22Rv1 (cell line): Measurements from ENCODE around the gene ICAM4.
"Not testable (repeated sequence)": the region's sequence is repeated elsewhere in the genome, so short reads cannot be mapped to it uniquely, and the experiment has no call there.

ENCODE experiments used
- H3K27ac ChIP-seq: fragments of 450-650 bp; 2 replicates; pipeline ENCODE4 v1.5.1; 2017
- ZFX ChIP-seq: fragments of 450-650 bp; IDR thresholded peaks from 2 replicates; pipeline ENCODE4 v1.6.1; 2017; ENCODE audit warnings: antibody characterized with exemption, borderline replicate concordance
- TF ChIP-seq, protein P1 (sequence below): fragments of 450-650 bp; IDR thresholded peaks from 2 replicates; pipeline ENCODE4 v1.5.1; 2017; ENCODE audit warnings: mild to moderate bottlenecking

ICAM4 gene

GRCh38 chr19:10286803-10287737 lies at the start of gene ICAM4:
ICAM4 (plus strand) TSS chr19:10286955; CDS start chr19:10287013, 58 bp downstream.
- TF ChIP-seq, protein P1, sequence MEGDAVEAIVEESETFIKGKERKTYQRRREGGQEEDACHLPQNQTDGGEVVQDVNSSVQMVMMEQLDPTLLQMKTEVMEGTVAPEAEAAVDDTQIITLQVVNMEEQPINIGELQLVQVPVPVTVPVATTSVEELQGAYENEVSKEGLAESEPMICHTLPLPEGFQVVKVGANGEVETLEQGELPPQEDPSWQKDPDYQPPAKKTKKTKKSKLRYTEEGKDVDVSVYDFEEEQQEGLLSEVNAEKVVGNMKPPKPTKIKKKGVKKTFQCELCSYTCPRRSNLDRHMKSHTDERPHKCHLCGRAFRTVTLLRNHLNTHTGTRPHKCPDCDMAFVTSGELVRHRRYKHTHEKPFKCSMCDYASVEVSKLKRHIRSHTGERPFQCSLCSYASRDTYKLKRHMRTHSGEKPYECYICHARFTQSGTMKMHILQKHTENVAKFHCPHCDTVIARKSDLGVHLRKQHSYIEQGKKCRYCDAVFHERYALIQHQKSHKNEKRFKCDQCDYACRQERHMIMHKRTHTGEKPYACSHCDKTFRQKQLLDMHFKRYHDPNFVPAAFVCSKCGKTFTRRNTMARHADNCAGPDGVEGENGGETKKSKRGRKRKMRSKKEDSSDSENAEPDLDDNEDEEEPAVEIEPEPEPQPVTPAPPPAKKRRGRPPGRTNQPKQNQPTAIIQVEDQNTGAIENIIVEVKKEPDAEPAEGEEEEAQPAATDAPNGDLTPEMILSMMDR = no peak
- no peak for TF ChIP-seq ZFX
- H3K27ac ChIP-seq = no peak within 1 kb of the TSS

GRCh38 chr19:10237702-10238101 lies 49.1 kb upstream of the ICAM4 start:
- H3K27ac ChIP-seq = no peak overlapping the region
- no peak for TF ChIP-seq ZFX
- TF ChIP-seq, protein P1 = no peak

GRCh38 chr19:10238172-10238783 lies 48.5 kb upstream of the ICAM4 start:
- TF ChIP-seq ZFX = no peak
- TF ChIP-seq, protein P1 = no peak
- no peak overlapping the region for H3K27ac ChIP-seq

DNA sequence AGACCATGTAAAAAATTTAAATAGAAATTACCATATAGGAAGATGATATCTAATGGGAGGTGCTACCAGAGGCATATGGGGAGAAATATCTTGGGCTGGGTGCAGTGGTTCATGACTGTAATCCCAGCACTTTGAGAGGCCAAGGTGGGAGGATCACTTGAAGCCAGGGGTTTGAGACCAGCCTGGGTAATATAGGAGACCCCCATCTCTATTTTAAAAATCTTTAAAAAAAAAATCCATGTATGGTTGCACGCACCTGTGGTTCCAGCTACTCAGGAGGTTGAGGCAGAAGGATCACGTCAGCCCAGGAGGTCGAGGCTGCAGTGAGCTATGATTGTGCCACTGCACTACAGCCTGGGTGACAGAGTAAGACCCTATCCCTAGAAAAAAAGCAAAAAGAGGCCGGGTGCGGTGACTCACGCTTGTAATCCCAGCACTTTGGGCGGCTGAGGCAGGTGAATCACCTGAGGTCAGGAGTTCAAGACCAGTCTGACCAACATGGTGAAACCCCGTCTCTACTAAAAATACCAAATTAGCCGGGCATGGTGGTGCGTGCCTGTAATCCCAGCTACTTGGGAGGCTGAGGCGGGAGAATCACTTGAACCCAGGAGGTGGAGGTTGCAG lies 44.8 kb upstream of the ICAM4 start:
- not testable (repeated sequence) for H3K27ac ChIP-seq

- H3K27ac ChIP-seq = no peak overlapping the region
- no peak for TF ChIP-seq ZFX
- TF ChIP-seq, protein P1 = no peak
Observed at GRCh38 chr19:10243606-10244005, 43.1 kb upstream of the ICAM4 start.

DNA sequence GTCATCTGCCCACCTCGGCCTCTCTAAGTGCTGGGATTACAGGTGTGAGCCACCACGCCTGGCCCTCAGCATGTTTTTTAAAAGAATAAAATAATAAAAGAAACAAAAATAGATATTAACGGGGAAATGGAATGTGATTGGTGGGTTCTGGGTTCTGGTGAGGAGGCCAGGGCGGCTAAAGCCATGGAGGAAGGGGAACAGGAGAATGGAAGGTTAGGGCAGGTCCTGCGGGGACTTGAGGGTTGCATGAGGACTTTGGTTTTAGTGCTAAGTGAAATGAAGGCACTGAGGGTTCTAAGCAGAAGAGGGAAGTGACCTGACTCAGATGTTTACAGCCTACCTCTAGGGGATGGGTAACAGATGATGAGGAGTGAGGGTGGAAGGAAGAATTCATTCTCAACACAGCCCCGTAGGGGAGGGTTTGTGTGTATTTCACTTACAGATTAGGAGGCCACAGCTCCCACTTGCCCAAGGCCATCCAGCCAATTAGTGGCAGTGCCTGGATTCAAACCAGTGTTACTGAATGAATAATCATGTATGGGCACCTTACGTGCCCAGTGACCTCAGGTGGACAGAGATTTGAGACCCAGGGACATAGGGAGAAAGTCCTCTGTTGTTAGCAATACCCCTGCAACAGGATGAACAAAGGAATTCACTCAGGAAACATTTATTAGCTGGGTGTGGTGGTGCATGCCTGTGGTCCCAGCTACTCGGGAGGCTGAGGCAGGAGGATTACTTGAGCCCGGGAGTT lies 41.4 kb upstream of the ICAM4 start:
- TF ChIP-seq, protein P1 = no peak
- no peak for TF ChIP-seq ZFX
- H3K27ac ChIP-seq = no peak overlapping the region

GRCh38 chr19:10246511-10246910 lies 40.2 kb upstream of the ICAM4 start:
- no peak for TF ChIP-seq ZFX
- TF ChIP-seq, protein P1 = no peak

More at GRCh38 chr19:10246511-10246910, 40.2 kb upstream of the ICAM4 start:
- H3K27ac ChIP-seq = no peak overlapping the region
